Measurements from ENCODE around the gene ACYP2.
"Not testable (repeated sequence)": the region's sequence is repeated elsewhere in the genome, so short reads cannot be mapped to it uniquely, and the experiment has no call there.

ACYP2 gene

DNA sequence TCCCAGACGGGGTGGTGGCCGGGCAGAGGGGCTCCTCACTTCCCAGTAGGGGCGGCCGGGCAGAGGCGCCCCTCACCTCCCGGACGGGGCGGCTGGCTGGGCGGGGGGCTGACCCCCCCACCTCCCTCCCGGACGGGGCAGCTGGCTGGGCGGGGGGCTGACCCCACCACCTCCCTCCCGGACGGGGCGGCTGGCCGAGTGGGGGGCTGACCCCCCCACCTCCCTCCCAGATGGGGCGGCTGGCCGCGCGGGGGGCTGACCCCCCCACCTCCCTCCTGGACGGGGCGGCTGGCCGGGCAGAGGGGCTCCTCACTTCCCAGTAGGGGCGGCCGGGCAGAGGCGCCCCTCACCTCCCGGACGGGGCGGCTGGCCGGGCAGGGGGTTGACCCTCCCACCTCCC lies 20.0 kb upstream of the ACYP2 start:
- in situ Hi-C loops (cut with MboI; ENCODE audit: low pct_unique_long_range_greater_than_20kb, low sequenced_read_pairs); DNase-seq: not testable (repeated sequence)

DNA sequence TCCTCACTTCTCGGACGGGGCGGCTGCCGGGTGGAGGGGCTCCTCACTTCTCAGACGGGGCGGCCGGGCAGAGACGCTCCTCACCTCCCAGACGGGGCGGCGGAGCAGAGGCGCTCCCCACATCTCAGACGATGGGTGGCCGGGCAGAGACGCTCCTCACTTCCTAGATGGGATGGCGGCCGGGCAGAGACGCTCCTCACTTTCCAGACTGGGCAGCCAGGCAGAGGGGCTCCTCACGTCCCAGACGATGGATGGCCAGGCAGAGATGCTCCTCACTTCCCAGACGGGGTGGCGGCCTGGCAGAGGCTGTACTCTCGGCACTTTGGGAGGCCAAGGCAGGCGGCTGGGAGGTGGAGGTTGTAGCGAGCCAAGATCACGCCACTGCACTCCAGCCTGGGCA lies 19.3 kb upstream of the ACYP2 start:
- DNase-seq; in situ Hi-C loops (cut with MboI; ENCODE audit: low pct_unique_long_range_greater_than_20kb, low sequenced_read_pairs): not testable (repeated sequence)

DNA sequence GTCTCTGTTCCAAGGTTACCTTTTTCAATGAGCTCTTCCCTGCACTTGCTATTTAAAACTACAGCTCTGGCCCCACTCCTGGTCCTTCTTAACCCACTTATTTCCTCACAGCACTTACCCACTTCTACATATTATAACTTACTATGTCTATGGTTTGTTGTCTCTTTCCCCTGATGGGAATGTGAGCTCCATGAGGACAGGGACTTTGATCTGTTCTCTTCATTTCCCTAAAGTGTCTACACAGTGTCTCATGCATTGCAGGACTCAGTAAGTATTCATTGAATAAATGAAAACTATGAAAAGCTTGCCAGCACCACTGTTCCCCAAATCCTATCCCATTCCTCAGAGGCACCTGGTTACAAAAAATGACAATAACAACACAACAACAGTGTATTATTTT lies 18.3 kb upstream of the ACYP2 start:
- in situ Hi-C loops (cut with MboI; ENCODE audit: low pct_unique_long_range_greater_than_20kb, low sequenced_read_pairs) = no loop called here

DNA sequence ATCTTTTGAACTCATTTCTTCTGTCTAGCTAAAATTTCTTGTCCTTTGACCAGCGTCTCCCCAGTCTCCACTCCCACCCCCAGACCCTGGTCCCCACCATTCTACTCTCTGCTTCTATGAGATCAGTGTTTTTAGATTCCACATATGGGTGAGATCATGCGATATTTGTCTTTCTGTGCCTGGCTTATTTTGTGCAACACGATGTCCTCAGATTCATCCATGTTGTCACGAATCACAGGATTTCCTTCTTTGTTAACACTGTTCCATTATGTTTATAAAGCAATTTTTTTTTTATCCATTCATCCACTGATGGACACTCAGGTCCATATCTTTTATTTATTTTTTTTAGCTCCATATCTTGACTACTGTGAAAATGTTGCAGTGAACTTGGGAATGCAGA lies 16.0 kb upstream of the ACYP2 start:
- in situ Hi-C loops (cut with MboI; ENCODE audit: low pct_unique_long_range_greater_than_20kb, low sequenced_read_pairs) = no loop called here
- no peak for DNase-seq

More for the DNA sequence above, 18.3 kb upstream of the ACYP2 start:
- no peak for DNase-seq

DNA sequence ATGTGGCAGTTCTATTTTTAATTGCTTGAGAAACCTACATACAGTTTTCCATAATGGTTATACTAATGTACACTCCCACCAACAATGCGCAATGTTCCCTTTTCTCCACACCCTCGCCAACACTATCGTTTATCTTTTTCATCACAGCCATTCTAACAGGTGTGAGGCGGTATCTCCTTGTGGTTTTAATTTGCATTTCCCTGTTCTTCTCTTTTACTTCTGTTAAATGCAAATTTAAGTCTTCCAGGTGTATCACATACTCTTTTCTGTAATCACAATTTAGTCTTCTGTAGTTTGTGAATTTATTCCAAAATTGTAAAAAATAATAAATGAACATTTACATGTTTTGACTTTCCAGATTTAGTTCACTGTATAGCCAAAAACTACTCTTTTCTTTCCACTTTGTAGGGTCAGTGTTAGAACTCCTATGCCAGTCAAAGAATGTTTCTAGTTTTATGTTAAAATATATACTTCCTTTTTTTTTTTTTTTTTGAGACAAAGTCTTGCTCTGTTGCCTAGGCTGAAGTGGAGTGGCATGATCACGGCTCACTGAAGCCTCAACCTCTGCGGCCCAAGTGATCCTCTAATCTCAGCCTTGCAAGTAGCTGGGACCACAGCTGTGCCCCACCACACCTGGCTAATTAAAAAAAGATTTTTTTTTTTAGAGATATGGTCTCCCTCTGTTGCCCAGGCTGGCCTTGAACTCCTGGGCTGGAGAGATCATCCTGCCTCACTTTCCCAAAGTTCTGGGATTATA lies 15.4 kb upstream of the ACYP2 start:
- in situ Hi-C loops (cut with MboI; ENCODE audit: low pct_unique_long_range_greater_than_20kb, low sequenced_read_pairs) = no loop called here
- no peak for DNase-seq

DNA sequence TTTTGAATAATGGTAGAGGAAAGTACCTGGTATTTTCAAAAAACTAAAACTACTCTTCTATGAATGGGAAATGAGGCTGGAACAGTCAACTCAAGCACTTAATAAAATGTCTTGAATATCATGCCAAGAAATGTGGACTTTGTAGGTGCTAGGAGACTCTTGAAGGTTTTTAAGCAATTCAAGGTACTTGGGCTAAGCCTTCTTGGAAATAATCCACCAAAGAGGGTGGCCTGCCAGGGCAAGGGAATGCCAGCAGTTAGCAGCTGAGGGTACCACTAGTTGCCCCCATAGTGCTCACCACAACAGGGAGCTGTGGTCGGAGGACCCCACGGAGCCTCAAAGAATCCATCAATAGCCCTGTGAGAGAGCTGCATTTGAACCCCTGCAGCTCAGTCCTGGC lies 14.6 kb upstream of the ACYP2 start:
- in situ Hi-C loops (cut with MboI; ENCODE audit: low pct_unique_long_range_greater_than_20kb, low sequenced_read_pairs) = no loop called here
- DNase-seq = no peak

DNA sequence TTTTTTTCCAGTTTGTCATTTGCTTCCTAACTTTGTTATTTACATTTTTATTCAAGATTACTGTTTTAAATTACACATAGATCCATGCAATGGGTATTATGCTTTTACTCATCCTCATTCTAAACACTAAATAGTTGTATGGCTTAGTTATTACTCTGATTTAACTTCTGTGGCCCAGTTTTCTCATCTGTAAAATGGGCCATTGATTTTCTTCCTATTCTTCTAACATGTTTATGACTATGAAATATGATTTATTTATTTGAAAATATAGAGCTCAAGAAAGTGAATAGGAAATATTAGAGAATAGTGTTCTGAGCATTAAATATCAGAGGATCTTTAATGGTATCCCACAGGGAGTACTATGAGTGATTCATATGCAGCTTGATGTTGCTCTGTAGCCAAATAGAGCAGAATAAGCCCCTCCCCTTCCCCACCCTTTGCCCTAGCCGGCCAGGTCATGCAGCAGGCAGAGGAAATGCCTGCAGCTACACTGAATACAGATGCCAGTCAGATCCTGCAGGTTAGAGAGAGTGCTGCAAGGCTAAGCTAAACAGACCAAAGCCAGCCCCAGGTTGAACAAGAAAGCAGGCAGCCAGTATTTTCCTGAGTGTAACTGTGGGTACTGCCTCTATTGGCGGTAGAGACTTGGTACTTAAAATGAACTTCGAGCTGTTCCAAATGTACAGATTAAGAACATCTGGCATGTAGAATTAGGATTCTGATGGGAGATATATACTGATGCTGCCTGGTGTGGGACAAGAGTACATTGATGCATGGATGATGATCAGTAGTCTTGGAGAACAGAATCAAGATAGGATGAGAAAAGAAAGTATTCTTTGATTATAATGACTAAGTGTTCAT lies 11.7 kb upstream of the ACYP2 start:
- peak; percentile 38 for DNase-seq
- in situ Hi-C loops (cut with MboI; ENCODE audit: low pct_unique_long_range_greater_than_20kb, low sequenced_read_pairs) = no loop called here

DNA sequence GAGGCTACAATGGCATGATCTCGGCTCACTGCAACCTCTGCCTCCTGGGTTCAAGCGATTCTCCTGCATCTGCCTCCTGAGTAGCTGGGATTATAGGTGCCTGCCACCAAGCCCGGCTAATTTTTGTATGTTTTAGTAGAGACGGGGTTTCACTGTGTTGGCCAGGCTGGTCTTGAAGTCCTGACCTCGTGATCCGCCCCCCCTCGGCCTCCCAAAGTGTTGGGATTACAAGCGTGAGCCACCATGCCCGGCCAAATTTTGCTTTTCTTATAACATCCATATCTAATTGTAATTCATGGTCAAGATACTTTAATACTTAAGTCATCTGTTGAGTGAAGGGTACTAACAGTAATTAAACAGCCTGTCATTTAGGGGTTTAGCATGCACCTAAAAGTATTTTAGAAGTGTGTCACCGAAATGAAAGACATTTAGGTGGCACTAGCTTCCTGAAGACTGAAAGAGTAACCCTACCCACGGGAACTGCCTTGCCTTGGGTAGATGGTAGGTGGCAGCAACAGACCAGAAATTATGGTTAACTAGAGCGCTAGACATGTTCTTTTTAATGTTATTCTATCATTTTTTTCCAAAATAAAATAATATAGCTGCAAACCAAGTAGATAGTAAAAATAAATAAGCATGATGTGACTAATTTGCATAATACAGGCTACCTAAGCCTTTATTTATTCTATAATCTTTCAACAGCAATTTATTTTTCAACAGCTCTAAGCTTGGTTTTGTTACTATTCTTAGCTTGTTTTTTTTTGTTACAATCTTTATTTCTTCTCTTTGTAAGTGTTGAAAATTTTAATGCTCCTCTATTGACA lies 8.6 kb upstream of the ACYP2 start:
- in situ Hi-C loops (cut with MboI; ENCODE audit: low pct_unique_long_range_greater_than_20kb, low sequenced_read_pairs) = no loop called here
- peak; percentile 56 for DNase-seq

DNA sequence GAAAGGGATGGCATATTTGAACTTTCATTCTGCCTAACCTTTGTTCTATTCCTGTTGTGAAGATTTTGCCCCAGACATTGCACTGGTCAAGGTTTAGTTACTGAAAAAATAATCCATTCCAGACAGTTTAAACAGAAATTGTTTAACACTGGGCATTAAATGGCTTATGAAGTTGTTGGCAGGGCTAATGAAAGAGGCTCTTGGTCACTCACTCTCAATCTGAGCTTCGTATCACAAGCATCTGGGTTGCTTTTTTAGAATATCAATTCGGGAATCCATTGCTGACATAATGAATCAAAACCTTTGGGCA lies 8.0 kb upstream of the ACYP2 start:
- DNase-seq = no peak
- in situ Hi-C loops (cut with MboI; ENCODE audit: low pct_unique_long_range_greater_than_20kb, low sequenced_read_pairs) = no loop called here

DNA sequence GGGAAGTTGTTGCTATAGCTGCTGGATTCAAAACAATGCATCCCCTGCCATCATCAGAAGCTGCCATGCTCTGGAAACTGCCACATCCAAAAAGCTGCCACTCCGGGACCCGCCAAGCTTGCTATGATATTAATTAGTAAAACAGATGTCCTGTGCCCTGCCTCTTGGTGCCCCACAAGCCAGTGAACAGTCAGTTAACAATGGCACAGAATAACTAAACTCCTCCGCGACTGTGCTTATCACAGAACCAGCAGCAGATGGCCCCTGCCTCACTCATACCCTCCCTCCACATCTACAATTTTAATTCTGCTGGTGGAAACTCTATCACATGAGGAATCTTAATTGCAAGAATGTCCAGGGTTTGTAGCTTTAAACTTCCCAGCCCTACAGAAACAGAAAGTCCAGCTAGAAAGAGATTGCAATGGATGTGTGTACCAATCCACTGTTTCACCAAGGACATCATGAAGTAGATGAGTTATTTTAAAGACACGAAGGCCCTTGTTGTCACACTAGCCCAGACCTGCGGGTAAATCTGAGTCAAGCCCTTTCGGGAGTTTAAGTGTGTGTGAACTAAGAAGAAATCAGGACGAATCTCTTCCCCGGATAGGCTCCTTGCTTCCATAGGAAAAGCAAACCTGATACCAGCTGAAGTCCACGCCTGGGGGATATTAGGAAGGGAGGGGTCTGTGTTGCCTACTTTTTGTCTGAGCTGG lies 7.4 kb upstream of the ACYP2 start:
- no peak for DNase-seq
- in situ Hi-C loops (cut with MboI; ENCODE audit: low pct_unique_long_range_greater_than_20kb, low sequenced_read_pairs) = no loop called here

DNA sequence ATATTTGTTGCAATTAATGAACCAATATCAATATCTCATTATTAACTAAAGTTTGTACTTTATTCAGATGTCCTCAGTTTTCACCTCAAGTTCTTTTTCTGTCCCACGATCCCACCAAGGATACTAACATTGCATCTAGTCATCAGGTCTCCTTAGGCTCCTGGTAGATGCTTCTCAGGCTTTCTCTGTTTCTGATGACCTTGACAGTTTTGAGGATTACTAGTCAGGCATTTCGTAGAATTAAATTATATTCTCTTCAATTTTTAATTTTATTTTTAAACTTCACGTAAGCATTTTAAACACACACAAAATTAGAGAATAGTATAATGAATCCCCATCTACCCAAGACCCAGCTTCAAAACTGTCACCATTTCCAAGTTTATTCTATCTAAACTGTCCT lies 5.6 kb upstream of the ACYP2 start:
- no peak for DNase-seq
- in situ Hi-C loops (cut with MboI; ENCODE audit: low pct_unique_long_range_greater_than_20kb, low sequenced_read_pairs) = no loop called here

DNA sequence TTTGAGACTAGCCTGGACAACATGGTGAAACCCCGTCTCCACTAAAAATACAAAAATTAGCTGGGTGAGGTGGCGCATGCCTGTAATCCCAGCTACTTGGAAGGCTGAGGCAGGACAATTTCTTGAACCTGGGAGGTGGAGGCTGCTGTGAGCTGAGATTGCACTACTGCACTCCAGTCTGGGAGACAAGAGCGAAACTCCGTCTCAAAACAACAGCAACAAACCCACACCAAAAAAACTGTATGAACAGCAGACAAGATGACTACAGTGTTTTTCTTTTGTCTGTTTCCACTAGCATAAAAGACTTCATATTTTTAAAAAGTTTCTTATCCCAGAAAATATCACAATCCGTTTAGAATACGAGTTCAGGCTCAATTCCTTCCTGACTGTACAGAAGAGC lies 936 bp upstream of the ACYP2 start:
- in situ Hi-C loops (cut with MboI; ENCODE audit: low pct_unique_long_range_greater_than_20kb, low sequenced_read_pairs); DNase-seq: not testable (repeated sequence)

DNA sequence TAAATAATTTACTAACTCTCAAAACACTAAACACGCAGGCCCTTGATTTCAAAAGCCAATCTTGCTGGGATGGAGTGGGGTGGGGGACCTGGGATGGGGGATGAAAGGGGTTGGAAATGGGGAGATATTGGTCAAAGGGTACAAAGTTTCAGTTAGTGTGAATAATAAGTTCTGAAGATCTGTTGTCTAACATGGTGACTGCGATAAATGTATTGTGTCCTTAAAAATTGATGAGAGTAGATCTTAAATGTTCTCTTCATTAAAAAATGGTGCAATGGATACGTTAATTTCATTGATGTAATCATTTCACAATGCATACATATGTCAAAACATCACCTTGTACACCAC lies 505 bp upstream of the ACYP2 start:
- in situ Hi-C loops (cut with MboI; ENCODE audit: low pct_unique_long_range_greater_than_20kb, low sequenced_read_pairs) = no loop called here
- DNase-seq = no peak

DNA sequence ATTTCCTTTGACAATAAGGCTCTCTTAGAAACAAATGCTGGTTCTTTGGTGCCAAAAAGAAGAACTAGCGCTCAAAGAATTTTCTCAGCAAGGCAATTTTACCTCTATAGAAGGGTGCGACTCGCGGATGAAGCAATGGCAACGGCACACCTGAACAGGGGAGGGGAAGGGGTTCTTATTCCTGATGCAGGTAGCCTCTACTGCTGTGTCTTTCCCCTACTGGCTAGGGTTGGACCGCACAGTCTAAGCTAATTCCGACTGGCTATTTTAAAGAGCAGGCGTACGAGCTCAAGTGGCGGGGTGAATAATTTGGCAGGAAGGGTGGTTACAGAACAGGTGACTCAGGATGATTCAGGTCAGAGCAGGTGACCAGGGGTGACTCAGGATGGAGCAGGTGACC lies 1.2 kb downstream of the ACYP2 start:
- peak; percentile 5 for DNase-seq
- in situ Hi-C loops (cut with MboI; ENCODE audit: low pct_unique_long_range_greater_than_20kb, low sequenced_read_pairs) = not testable (repeated sequence)

DNA sequence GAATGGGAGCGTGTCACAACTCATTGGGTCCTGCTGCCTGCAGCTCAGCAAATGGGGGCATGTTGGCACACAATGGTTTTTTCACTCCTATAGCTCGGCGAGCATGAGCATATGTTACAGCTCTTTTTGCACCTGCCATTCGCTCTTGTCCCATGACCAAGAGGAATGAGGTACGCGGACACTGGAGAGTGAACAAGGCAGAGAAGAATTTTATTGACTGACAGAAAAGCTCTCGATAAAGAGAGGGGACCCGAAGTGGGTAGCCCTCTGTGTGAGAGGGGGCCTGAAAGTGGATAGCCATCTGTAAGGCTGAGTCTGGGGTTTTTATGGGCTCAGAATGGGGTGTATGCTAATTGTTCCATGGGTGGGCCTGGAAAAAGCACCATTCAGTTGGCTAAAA lies 5.5 kb downstream of the ACYP2 start:
- no peak for DNase-seq
- in situ Hi-C loops (cut with MboI; ENCODE audit: low pct_unique_long_range_greater_than_20kb, low sequenced_read_pairs) = no loop called here

DNA sequence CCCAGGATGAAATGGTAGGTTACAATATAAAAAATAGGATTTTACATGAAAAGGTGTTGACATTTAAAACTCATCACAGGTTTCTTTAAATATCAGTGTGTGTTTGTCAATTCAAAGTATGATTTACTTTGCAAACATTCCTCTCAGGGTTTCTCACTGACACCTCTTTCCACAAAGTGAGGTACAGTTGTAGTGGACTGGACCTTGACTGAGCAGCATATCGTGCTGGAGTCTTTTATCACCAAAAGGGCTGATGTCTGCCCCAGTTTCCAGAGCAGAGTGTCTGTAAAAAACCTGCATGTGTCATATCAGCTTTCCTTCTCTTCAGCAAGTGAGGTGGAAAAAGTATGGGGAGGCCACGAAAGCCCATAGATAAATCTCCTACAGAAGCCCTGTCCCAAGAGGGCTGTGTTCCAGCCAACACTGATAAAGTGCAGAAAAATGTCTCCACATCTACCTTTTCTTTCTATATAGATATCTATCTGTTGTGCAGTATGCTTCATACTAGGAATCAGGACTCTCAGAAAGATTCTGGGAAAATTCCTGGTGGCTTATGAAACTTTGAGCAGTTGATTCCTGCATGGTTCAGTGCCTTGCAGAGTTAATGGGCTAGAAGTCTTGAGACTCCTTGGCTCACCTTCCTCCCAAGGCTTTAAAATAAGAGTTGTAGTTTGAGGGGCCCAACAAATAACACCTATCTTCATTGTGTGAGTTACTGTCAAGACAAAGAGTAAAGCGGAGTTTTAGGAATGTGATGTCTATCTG lies 6.9 kb downstream of the ACYP2 start:
- no peak for DNase-seq
- in situ Hi-C loops (cut with MboI; ENCODE audit: low pct_unique_long_range_greater_than_20kb, low sequenced_read_pairs) = no loop called here

DNA sequence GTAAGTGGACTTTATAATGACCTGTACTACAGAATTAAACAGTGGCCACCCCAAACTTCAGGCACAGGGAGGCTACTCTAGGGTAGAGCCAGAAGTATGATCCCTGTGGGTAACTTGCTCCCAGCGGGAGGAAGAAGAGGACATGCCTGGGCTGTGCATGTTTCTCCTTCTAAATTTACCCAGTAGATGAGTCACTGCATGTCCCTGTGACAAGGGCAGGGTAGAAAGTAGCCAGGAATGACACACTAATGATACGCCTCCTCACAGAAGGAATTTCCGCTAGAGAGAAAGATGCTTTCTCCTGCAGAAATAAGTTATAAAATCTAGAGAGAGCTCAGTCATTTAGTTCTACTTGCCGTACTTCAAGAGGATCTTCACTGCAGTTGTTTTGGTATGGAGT lies 7.5 kb downstream of the ACYP2 start:
- in situ Hi-C loops (cut with MboI; ENCODE audit: low pct_unique_long_range_greater_than_20kb, low sequenced_read_pairs) = no loop called here
- no peak for DNase-seq

DNA sequence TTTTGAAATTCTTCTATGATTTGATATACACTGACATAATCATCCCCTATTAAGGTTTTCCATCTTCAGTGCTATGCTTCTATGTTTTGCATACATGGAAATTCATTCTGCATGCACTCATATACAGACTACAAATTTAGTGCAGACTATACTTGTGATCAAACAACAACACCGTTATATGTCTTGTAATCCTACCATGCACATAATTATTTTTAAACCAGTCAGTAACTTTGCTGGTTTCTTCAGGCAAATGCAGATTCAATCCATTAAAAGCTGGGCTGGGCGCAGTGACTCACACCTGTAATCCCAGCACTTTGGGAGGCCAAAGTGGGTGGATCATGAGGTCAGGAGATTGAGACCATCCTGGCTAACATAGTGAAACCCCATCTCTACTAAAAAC lies 11.8 kb downstream of the ACYP2 start:
- in situ Hi-C loops (cut with MboI; ENCODE audit: low pct_unique_long_range_greater_than_20kb, low sequenced_read_pairs); DNase-seq: not testable (repeated sequence)

DNA sequence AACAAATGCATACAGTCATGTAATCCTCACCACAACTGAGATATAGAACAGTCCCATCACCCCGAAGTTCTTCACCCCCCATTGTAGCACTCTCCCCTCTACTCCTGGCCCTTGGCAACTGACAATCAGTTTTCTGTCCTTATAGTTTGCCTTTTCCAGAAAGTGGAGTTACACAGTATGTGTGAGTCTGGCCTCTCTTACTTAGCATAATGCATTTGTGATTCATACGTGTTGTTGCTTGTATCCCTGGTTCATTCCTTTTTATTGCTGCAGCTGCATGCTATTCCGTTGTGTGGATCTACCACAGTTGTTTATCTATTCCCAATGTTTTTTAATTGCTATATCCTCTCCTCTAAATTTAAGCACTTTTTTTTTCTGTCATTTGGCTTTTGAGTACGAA lies 17.6 kb downstream of the ACYP2 start:
- DNase-seq = no peak
- in situ Hi-C loops (cut with MboI; ENCODE audit: low pct_unique_long_range_greater_than_20kb, low sequenced_read_pairs) = no loop called here

Measured in KBM-7 (cell line).